Body of pancreas (tissue), 4 donors: ENCODE measurements around the gene IFRD2.

Experiments
- POLR2A ChIP-seq, 3 donors: fragments of 450-650 bp; IDR thresholded peaks; one replicate each; pipeline ENCODE4 v1.6.1; 2016; ENCODE audit warnings: antibody characterized with exemption in 3 of 3, mild to moderate bottlenecking in 2 of 3
- TF ChIP-seq, protein P1 (sequence below), 7 experiments: fragments of 450-650 bp in 4 of 7; fragments of 200-600 bp in 3 of 7; sonication (generic) in 3 of 7; IDR thresholded peaks; one replicate each; pipeline ENCODE4 v1.5.1; 2016 to 2019; ENCODE audit warnings: antibody characterized with exemption in 7 of 7

DNA sequence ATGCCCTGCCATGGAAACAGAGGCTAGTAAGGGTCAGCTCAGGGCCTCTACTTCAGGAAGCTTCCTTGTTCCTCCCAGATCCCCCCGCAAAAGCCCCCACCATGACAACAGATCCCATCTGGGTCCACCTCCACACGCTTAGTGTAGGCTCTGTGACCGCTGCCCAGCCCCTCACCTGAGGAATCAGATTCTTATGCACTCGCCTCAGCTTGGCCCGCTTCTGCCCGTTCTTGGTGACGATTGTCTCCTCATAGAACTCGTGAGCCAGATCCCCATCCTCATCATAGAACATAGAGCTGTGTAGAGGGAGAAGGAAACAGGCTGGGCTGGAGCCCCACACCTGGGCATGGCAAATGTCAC, 33.9 kb upstream of the IFRD2 start:
- TF ChIP-seq, protein P1, sequence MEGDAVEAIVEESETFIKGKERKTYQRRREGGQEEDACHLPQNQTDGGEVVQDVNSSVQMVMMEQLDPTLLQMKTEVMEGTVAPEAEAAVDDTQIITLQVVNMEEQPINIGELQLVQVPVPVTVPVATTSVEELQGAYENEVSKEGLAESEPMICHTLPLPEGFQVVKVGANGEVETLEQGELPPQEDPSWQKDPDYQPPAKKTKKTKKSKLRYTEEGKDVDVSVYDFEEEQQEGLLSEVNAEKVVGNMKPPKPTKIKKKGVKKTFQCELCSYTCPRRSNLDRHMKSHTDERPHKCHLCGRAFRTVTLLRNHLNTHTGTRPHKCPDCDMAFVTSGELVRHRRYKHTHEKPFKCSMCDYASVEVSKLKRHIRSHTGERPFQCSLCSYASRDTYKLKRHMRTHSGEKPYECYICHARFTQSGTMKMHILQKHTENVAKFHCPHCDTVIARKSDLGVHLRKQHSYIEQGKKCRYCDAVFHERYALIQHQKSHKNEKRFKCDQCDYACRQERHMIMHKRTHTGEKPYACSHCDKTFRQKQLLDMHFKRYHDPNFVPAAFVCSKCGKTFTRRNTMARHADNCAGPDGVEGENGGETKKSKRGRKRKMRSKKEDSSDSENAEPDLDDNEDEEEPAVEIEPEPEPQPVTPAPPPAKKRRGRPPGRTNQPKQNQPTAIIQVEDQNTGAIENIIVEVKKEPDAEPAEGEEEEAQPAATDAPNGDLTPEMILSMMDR (IDR thresholded peaks at IDR 0.05) = no peak
- no peak for TF ChIP-seq POLR2A (IDR thresholded peaks at IDR 0.05)
